ENCODE measurements around the gene AMDHD1.

The AMDHD1 gene

DNA sequence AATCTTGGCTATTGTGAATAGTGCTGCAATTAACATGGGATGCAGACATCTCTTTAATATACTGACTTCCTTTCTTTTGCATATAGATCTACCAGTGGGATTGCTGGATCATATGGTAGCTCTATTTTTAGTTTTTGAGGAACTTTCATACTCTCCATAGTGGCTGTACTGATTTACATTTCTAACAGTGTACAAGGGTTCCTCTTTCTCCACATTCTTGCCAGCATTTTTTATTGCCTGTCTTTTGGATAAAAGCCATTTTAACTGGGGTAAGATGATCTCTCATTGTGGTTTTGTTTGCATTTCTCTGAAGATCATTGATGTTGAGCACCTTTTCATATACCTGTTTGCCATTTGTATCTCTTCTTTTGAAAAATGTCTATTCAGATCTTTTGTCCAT, 8.4 kb downstream of the AMDHD1 start:
- Histone ChIP-seq H3K4me3 (ENCODE audit: insufficient read depth, low read length, poor library complexity, severe bottlenecking) (no peak overlapping the region), H4K20me1 (ENCODE audit: low read depth, low read length) (no peaks in the 10 kb centered on the region), H3F3A (ENCODE audit: insufficient read depth) (no peaks in the 10 kb centered on the region), H3K9me3 (ENCODE audit: insufficient read depth, low read length) (no peaks in the 10 kb centered on the region), H3K36me3 (ENCODE audit: low read length) (no peaks in the 10 kb centered on the region), H3K9me2 (replicated peaks; ENCODE audit: insufficient read depth, low read length) (no peaks in the 10 kb centered on the region), H3K4me2 (ENCODE audit: low read depth, low read length, poor library complexity, severe bottlenecking) (no peak overlapping the region), H3K9ac (ENCODE audit: low read length) (no peak overlapping the region), H2AFZ (ENCODE audit: low read depth, low read length, severe bottlenecking) (no peak overlapping the region), H3K79me2 (ENCODE audit: insufficient read depth, low read length) (no peaks in the 10 kb centered on the region), H3K27me3 (ENCODE audit: low read length) (no peaks in the 10 kb centered on the region), H3K27ac (ENCODE audit: low read depth, low read length) (no peak overlapping the region)
- no peak for TF ChIP-seq EZH2phosphoT487 (conservative IDR thresholded peaks at IDR 0.05; ENCODE audit: low read length)
- TF ChIP-seq, protein P1, sequence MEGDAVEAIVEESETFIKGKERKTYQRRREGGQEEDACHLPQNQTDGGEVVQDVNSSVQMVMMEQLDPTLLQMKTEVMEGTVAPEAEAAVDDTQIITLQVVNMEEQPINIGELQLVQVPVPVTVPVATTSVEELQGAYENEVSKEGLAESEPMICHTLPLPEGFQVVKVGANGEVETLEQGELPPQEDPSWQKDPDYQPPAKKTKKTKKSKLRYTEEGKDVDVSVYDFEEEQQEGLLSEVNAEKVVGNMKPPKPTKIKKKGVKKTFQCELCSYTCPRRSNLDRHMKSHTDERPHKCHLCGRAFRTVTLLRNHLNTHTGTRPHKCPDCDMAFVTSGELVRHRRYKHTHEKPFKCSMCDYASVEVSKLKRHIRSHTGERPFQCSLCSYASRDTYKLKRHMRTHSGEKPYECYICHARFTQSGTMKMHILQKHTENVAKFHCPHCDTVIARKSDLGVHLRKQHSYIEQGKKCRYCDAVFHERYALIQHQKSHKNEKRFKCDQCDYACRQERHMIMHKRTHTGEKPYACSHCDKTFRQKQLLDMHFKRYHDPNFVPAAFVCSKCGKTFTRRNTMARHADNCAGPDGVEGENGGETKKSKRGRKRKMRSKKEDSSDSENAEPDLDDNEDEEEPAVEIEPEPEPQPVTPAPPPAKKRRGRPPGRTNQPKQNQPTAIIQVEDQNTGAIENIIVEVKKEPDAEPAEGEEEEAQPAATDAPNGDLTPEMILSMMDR (IDR thresholded peaks at IDR 0.05; ENCODE audit: insufficient read depth, low read length, poor library complexity, severe bottlenecking) = no peak

DNA sequence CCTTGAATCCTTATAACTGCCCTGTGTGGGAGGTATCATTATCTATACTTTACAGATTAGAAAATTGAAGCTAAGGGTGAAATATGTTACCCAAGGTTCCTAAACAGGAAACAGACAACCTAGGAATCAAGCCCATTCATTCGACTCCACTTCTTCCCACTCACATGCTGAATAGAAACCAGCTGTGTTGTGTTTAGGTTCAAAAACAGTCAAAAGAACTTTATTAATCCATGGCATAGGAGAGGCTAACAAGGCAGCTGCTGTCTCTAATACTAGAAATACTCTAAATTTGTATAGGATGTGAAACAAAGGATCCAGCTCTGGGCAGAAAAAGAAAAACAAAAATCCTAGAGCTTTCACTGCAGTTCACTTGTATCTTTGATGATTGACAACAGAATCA, 9.9 kb downstream of the AMDHD1 start:
- TF ChIP-seq, protein P1 (IDR thresholded peaks at IDR 0.05; ENCODE audit: insufficient read depth, low read length, poor library complexity, severe bottlenecking) = no peak
- Histone ChIP-seq H3K9ac (ENCODE audit: low read length) (no peak overlapping the region), H3K9me2 (replicated peaks; ENCODE audit: insufficient read depth, low read length) (no peaks in the 10 kb centered on the region)

DNA sequence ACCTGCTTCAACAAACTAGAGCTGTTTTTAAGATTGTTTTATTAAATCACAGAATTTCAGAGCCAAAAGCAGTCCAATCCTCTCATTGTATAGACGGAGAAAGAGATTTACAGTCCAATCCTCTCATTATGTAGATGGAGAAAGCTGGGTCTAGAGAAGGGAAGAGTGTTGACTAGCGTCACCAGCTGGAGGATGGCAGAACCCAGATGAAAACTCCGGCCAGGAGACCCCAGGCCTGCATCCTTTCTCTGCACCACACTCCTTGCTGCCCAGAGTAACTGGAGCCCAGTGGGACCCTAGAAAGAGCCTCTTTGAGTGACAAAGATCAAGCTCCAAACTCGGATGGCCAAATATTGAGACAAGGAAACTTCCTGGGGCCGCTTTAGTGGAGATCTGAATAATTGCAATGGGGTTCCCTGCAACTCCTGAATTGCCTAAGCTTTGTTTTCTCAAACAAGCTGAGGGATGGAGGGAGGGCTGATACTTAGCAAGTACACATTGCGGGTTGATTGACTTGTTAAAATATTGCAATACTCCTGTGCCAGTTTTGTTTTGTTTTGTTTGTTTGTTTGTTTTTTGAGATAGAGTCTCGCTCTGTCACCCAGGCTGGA, 12.5 kb downstream of the AMDHD1 start:
- Histone ChIP-seq H3K79me2 (ENCODE audit: insufficient read depth, low read length) (no peaks in the 10 kb centered on the region), H3K9me3 (ENCODE audit: insufficient read depth, low read length) (no peaks in the 10 kb centered on the region), H2AFZ (ENCODE audit: low read depth, low read length, severe bottlenecking) (no peak overlapping the region), H3K27ac (ENCODE audit: low read depth, low read length) (no peak overlapping the region), H3K9ac (ENCODE audit: low read length) (no peak overlapping the region), H3K4me3 (ENCODE audit: insufficient read depth, low read length, poor library complexity, severe bottlenecking) (no peak overlapping the region), H3K36me3 (ENCODE audit: low read length) (no peaks in the 10 kb centered on the region), H3K4me2 (ENCODE audit: low read depth, low read length, poor library complexity, severe bottlenecking) (no peak overlapping the region), H4K20me1 (ENCODE audit: low read depth, low read length) (no peaks in the 10 kb centered on the region), H3K9me2 (replicated peaks; ENCODE audit: insufficient read depth, low read length) (no peaks in the 10 kb centered on the region), H3F3A (ENCODE audit: insufficient read depth) (no peaks in the 10 kb centered on the region), H3K27me3 (ENCODE audit: low read length) (no peaks in the 10 kb centered on the region)
- TF ChIP-seq, protein P1 (IDR thresholded peaks at IDR 0.05; ENCODE audit: insufficient read depth, low read length, poor library complexity, severe bottlenecking) = no peak
- no peak for TF ChIP-seq EZH2phosphoT487 (conservative IDR thresholded peaks at IDR 0.05; ENCODE audit: low read length)

More for the DNA sequence above, 9.9 kb downstream of the AMDHD1 start:
- H3K27ac ChIP-seq (ENCODE audit: low read depth, low read length) = no peak overlapping the region
- no peaks in the 10 kb centered on the region for H4K20me1 ChIP-seq (ENCODE audit: low read depth, low read length)
- H3F3A ChIP-seq (ENCODE audit: insufficient read depth) = no peaks in the 10 kb centered on the region
- no peaks in the 10 kb centered on the region for H3K9me3 ChIP-seq (ENCODE audit: insufficient read depth, low read length)
- no peaks in the 10 kb centered on the region for H3K79me2 ChIP-seq (ENCODE audit: insufficient read depth, low read length)
- no peaks in the 10 kb centered on the region for H3K27me3 ChIP-seq (ENCODE audit: low read length)
- no peaks in the 10 kb centered on the region for H3K36me3 ChIP-seq (ENCODE audit: low read length)
- H2AFZ ChIP-seq (ENCODE audit: low read depth, low read length, severe bottlenecking) = no peak overlapping the region
- no peak overlapping the region for H3K4me2 ChIP-seq (ENCODE audit: low read depth, low read length, poor library complexity, severe bottlenecking)
- H3K4me3 ChIP-seq (ENCODE audit: insufficient read depth, low read length, poor library complexity, severe bottlenecking) = no peak overlapping the region
